GM21360 (cell line): ENCODE results near the gene NIPAL3.

Source experiments
- ATAC-seq: cut with Tn5 transposase; IDR thresholded peaks from one replicate; pipeline ENCODE4 v1.9.1; 2021; ENCODE audit warnings: mild to moderate bottlenecking, moderate library complexity; ENCODE audit not compliant: unreplicated experiment

The NIPAL3 gene

DNA sequence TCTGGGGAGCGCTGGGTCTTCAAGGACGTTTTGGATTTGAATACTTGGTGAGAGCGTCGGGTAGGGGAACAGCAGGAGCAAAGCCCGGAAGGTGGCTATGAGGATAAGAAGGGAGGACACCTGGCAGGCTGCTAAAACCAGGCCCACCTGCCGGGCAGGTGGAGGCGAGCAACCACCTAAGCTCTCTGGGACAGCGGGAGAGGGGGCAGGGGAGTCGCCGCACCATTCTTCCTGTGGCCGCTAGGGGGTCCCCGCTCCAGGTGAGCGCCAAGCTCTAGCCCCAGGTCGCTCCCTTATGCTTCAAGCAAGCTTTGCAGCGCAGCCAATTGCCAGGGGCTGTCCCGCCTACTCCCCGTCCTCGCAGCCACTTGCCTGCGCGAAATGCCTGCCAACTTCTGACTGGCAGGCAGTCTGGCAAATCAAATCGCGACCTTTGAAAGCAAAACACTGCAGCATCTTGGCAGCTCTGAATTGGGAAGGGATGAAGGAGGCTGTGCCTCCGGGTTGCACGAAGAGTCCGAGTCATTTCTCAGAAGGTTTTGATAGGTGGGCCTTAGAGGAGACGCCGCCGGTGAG lies at the start of gene NIPAL3:
Gene NIPAL3 (plus strand): TSS at position 469 of the 576 bp plus-strand sequence. CDS start 3,746 bp downstream, outside the sequence.
- peak; percentile 89 for ATAC-seq

DNA sequence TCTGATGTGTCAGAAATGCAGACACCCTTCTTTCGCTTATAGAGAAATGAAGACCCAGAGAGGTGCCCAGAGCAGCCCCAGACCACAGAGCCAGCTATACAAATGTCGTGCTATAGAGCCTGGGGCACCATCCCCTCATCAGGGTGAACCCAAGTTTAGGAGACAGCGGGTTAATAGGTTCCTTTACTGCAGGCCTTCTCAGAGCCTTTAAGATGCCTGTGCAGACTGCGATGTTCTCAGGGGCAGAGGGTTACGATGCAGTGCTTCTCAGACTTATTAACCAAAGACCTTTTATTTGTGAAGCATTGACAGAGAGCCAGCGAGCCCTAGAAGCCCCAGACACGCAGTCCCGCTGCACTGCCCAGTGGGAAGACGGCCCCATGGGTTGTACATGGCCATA lies 48.9 kb upstream of the NIPAL3 start:
- ATAC-seq, result no peak

DNA sequence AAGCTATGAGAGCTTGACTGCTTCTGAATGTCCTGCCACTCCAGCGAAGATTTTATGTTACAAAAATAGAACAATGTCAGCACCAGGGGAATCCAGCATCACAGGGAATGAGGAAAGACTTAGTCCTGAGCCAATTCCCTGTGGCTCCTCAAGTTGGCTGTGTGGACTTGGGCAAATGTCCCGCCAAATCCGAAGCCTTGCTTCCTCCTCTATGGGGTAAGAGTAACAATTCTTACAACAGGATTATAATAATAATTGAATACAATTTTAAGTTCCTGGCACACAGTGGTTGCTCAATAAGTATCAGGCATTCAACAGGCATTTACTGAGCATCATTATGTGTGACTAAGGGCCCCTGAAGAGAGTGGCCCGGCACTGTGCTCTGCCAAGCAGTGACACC lies 46.4 kb upstream of the NIPAL3 start:
- ATAC-seq, result no peak

DNA sequence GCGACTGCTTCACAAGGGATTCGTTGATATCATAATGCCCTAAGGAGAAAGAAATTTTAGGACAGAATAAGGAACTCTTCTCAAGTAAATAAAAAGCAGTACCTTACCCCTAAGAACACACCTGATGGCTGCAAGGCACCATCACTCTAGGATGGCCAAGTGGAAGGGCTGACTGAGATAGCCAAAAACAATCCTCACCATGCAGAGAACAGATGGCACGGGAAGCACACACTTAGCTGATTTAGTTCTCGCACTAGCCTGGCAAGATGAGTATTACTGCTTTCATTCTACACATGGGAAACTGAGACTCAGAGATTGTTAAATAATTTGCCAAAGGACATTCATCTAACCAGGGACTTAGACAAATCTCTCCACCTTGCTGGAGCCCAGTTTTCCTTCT lies 45.8 kb upstream of the NIPAL3 start:
- no peak for ATAC-seq

DNA sequence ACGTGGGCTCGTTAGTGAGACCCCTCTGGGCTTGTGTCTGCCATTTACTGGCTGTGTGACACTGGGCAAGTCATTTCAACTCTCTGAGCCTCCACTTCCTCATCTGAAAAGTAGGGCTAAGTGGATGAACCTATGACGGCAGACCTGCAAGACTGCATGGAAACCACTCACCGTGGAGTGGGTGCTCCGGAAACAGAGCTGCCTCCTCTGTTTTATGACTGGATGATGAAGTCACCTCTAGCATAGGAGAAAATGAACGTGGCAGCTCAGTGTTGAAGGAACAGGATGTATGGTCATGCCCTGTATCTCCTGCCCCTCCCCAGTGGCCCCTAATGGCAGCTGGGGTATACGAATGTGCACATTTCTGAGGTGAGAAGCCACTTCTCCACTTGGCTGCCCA lies 42.6 kb upstream of the NIPAL3 start:
- peak; percentile 51 for ATAC-seq

DNA sequence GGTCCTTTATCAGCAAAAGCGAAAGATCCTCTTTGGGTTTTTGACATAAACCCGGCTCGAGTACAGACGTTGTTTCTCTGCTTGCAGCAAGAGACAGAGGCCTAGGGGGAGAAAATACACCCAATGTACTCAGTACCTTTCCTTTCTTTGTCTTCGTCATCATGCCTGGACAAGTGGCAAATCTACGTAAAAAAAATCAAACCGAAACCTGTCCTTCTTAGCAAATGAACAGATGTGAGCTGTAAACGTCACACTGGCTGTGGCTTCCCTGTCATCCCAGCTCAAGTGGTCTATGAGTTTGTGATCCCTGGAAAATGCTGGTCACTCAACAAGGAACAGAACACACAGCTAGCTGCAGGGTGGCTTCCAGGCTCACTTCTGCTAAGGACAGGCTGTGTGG lies 41.9 kb upstream of the NIPAL3 start:
- no peak for ATAC-seq

DNA sequence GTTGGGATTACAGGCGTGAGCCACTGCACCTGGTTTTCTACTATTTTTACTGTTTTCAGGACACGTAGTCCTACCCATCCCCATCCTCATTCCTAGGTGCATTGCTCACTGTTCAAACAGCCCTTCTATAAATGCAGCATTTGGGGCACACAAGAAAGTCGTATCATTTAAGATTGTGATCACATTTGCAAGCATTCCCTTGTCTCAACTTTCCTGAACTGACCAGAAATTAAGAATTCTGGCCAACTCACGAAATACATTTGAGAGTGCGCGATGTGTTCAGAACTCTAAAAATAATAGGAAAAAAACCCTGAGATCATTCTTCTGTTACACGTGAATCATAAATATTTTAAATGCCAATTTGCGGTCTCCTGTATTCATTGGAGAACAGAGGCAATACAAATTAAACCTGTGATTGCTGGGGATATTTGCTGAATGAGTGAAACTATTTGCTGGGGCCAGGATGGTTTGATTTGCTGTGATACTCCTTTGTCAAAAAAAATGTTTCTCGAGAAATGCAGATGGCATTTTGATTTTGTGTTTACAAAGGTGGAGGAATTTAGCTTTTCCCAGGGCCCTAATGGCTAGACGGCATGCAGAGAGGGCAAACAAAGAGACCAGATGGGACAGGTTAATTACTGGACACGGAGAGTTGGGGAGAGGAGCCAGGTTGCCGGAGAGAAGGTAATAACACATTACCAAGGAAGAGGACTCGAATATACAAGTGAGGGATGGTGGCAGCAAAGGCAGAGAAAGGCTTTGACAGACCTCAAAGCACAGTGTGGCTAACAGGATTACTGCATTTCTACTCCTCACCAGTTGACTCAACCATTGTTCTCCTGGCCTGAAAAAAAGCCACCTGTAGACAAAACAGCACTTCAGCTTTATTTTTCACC lies 40.5 kb upstream of the NIPAL3 start:
- no peak for ATAC-seq

DNA sequence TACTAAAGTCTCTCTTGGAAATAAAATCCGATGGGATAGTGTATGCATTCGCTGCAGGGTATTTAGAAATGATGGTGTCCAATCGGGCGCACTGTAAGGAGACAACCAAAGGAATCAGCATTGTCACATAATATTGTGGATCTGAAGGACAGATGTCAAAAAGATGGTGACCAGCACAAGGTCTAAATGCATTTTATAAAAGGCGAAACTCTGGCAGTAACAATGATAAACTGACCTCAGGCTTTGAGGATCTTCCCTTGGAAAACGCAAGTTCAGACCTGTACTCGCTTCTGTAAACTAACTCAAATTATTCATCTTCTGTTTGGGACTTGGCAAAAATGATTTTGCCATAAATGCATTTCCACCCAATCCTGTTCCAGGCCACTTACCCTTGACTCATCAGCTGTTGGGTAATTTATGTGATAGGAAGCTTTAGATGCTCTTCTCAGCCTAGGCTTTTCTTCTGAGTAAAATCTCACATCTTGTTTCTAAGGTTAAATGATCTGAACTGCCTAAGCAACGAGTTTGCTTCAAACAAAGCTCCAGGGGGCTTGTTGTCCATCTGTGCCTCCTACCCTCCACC lies 35.8 kb upstream of the NIPAL3 start:
- no peak for ATAC-seq

DNA sequence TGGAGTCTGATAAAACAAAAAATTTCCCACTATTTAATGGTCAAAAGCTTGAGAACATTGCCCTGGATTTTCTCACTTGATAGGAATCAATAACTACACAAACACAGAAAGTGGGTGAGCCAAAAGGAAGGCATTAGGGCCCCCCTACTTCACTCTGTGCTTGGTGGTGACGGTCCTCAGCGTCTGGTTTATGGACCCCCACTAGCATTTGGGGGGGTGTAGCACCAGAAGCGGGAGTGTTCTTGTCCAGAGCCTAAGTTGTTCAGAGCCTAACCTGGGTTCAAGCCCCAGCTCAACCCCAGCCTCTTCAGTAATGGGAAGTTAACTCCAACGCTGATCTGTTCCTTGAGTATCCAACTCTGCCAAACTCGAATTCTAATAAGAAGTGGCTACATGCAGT lies 35.1 kb upstream of the NIPAL3 start:
- ATAC-seq, result no peak

DNA sequence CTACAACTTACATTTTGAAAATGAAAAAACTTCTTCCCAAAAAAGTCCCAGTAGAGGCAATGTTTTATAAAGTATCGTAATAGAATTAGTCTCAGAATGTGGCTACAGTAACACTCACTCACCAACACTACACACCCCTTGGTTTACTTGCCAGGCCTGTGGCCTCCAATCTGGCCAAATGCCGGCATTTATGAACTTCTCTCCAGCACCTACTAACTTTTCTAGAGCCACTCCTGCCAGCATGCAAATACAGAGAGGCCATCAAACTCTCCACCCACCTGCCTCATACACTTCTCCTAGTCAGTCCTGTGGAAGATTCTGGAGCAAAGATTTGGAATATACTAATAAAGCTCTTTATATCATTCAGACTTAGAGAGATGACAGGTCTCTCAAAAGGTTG lies 34.3 kb upstream of the NIPAL3 start:
- ATAC-seq, result no peak

DNA sequence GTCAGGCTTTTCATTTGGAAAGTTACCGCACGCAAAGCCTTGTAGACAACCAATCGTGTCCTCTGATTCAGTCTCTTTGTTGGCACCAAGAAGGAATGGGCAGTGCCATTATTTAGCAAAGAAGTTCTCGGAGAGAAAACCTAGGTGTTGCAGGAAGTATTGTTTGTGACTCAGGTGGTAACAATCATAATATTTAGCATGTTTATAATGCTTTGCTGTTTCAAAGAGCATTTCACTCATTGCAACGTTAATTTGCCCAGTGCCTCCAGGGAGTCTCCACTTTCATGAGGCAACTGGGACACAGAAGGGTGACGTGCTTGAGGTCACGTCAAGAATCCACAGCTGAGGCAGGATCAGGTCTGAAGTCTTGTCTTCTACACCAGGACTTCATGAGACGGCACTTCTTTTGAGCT lies 33.4 kb upstream of the NIPAL3 start:
- ATAC-seq, result no peak

DNA sequence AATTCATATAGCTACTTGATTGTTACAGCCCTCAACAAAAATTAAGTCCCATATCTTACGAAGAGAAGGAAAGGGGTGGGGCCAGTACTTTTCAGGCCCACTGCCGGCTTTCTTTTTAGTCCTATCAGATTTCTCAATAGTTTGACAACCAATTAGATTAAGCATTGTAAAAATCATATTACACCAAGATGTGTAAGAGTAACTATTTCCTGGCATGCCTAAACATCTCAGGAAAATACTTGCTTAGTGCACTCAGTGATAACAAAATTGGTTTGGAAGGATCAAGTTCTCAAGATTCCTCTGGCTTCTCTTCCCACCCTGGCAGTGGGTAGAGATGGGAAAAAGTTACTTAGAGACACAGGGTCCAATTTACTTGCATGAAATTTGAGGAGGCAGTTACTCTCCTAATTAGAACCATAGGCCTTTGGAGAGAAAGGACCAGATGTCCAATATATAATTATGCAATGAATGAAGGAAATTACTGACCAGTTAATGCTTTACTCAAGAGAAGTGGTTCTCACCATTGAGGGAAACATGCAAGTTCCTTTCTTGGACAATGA lies 32.1 kb upstream of the NIPAL3 start:
- ATAC-seq, result no peak

DNA sequence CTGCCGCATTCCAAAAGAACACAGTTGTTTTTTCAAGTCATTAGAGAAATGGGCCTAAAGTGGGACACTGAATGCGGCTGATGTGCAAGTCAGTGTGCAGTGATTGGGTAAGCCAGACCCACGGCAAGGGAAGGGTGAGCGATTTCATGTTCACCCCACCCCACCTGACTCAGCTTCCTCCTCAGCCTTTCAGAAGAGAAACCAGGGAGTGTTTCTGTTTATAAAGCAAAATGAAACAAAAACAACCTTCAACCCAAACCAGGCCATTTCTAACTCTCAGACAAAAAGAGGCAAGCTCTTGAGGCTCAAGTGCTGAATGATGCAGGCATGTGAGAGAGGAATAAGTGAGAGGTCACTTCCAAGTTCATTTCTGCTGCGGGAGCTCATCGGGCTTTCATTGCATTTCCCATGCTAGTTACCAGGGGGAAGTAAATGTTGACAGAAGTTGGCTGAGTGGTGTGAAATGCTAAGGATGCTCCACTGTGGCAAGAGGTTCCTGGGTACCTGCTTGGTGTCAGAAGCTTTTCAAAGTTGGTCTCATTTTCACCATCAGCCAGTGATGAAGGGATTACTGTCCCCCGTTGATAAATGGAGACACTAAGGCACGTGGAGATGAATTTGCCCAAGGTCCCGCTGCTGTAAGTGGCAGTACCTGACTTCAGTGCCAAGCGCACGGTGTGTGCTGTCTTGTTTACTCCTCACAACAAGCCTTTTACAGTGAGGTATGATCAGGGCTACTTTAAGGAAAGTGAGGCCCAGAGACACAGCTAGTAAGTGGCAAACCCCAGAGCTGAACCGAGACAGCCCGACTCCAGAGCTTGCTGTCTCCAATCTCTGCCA lies 31.1 kb upstream of the NIPAL3 start:
- peak; percentile 41 for ATAC-seq

DNA sequence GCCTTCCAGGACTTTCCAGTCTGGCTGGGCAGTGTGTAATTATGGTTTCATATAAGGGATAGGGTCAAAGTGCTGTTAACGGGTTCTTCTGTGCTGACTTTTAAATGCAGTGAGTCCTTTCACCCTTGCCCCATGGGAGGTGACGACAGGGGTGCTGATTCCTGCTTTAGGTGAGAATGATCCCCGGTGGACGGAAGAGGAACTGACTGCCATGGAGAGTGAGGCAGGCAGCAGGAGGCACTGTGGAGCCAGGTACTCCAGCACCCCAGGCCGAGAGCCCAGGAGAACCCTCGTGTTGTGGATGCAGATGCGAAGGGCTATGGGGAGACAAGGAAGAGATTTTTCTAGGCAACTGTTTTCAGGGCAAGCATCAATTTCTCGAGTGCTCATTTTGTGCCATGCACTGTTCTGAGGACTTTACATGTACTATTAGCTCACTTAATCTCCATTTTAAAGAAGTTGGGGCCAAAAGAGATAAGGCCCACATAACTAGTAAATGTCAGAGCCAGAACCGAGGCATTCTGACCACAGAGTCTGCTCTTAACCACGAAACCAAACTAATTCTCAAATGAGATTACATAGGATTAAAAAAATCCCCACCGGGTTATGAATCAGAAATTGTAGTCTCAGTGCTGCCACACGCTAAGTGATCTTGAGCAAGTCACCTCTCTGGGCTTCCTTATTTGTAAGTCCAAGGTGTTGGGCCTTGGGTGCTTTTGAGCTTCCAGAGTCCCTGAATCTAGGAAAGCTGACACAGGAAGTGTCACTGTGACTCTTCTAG lies 30.3 kb upstream of the NIPAL3 start:
- no peak for ATAC-seq

DNA sequence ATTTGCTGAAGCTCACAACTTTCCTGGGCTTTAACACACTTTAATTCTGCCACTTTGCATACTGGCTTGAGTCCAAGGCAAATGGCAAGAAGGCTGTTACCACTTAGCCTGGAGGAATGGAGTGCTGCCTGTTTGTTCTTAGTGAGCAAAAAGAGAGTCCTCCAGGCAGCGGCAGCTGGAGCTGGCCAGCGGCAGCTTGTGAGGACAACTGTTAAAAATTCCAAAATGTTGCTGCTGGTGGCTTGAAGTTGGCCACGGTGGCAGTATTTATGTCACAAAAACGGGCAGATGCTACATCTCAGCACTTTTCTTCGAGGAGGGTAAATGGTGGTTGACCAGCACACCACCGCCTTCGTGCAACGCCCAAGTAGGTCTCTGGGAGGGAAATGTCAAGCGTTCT lies 29.4 kb upstream of the NIPAL3 start:
- ATAC-seq, result no peak

DNA sequence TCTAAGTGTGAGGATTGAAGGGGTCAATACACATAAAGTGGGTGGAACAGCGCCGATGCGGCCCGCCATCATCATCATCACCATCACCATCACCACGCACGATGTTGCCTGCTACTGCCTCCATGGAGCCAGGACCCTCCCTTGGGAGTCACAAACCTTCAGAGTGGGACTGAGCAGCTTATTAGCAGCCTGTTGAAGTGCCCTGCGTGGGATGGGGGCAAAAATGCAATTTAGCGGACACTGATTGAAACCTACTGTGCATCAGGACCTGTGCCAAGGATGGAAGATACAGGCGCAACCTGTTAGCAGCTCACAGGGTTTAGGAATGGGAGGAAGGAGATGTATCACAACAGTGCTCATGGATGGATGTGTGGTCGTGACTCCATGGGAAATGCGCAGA lies 28.7 kb upstream of the NIPAL3 start:
- no peak for ATAC-seq

DNA sequence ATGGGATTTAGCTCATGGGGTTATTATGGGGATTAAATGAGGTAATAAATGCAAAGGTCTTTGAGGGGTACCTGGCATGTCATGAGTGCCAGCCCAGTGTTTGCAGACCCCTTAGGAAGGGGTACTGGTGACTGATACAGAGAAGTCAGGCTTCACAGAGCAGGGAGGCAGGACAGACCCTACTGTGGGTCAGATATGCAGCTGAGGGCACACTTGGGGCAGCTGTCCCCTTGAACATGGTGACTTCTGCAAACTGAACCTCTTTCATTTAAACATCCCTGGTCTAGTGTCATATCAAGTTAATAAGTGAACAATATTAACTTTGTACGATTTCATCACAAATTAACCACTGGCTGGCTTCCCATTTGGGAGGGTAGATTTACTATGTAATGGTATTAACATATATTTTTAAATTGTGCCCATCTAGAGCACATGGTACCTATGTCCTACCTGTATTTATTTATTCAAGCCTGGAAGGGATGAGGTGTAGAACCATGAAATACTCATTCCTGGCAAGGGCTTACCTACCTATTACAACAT lies 27.9 kb upstream of the NIPAL3 start:
- no peak for ATAC-seq

DNA sequence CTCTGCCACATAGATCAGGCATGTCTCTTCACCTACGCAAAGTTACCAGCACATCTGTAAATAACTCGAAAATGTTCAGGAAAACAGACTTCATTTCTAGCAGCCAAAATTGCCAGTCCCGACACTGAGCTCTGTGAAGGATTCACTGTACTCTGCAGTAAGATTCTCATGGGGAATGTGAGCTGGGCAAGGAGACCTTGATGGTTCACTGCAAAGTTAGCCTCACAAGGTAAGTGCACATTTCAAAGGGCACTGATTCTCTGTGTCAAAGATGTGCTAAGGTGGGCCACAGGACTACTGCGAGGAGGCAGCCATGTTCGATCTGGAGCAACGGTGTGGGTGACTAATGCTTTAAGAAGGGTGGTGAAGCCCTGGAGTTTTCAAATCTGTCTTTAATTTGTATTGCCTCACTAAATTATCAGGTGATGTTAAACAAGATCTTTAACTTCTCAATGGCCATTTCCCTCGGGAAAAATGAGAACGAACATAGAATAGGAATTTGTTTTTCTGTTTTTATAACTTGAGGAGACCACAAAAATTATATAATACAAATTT lies 27.2 kb upstream of the NIPAL3 start:
- ATAC-seq, result no peak

DNA sequence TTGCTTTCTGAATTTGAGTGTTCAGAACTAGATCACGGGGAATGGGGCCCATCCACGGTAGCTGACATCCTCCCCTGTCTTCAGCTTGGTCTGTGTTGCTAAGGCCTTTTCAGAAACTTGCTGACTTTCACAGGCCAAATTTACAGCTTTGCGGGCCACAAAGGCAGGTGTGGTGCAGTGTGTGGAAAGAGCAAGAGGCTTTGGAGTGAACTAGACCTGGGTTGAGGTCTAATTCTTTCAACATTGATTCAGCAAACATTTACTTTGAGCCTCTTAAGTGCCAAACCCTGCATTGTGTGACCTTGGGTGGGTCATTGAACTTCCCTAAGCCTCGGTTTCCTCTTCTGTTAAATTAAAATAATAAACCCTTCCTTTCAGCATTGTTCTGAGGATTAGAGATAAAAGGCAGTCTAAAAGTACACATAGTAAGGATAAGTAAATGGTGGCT lies 26.3 kb upstream of the NIPAL3 start:
- ATAC-seq, result no peak
